22Rv1 (cell line): ENCODE results near the gene CSMD2.

ENCODE experiments used
- ZFX ChIP-seq: fragments of 450-650 bp; IDR thresholded peaks from 2 replicates; pipeline ENCODE4 v1.6.1; 2017; ENCODE audit warnings: antibody characterized with exemption, borderline replicate concordance
- TF ChIP-seq, protein P1 (sequence below): fragments of 450-650 bp; IDR thresholded peaks from 2 replicates; pipeline ENCODE4 v1.5.1; 2017; ENCODE audit warnings: mild to moderate bottlenecking

DNA sequence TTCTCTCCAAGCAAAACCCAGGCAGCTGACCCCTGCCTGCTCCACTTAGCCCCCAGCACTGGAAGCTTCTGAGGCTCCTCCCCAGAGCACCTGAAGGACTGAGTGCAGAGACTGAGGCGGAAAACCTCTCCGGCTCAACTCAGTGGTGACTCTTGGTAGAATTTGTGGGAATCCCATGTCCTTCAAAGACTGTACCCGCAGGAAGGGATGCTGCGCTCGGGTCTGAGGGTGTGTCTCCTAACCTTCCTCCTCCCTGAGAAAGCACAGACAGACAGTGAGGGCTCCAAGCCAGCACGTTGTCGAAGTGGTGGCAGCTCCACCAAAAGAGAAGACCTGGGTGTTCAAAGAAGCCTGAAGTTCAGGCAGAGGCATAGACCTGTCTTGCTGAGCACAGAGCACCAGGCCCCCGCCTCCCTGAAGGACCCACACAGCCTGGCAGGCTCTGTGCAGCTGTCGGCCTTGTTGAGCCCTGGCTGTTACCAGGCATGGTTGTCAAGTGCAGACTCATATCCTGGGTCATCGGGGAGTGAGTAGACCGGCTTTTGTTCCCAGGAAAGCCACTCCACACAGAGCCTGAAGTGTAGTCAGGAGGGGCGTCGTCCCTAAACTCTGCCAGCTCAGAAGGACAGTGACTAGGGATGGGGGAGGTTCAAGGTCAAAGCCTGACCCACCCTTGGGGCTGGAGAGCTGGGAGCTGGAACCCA is 36.7 kb downstream of the CSMD2 start:
- TF ChIP-seq, protein P1, sequence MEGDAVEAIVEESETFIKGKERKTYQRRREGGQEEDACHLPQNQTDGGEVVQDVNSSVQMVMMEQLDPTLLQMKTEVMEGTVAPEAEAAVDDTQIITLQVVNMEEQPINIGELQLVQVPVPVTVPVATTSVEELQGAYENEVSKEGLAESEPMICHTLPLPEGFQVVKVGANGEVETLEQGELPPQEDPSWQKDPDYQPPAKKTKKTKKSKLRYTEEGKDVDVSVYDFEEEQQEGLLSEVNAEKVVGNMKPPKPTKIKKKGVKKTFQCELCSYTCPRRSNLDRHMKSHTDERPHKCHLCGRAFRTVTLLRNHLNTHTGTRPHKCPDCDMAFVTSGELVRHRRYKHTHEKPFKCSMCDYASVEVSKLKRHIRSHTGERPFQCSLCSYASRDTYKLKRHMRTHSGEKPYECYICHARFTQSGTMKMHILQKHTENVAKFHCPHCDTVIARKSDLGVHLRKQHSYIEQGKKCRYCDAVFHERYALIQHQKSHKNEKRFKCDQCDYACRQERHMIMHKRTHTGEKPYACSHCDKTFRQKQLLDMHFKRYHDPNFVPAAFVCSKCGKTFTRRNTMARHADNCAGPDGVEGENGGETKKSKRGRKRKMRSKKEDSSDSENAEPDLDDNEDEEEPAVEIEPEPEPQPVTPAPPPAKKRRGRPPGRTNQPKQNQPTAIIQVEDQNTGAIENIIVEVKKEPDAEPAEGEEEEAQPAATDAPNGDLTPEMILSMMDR, result no peak
- no peak for TF ChIP-seq ZFX
